Activated CD8-positive, alpha-beta T cell treated with anti-CD3 and anti-CD28 coated beads for 36 hours (primary cell): ENCODE results near the gene DUSP9. TPM values are rescaled to one million over a fixed set of nuclear protein-coding genes. Genes with fewer than 3 reads are reported as not detected.

ENCODE experiments used
- ATAC-seq: fragments of 200-7000 bp; cut with Tn5 transposase; one replicate; pipeline ENCODE4 v1.10.0; 2021; ENCODE audit warnings: mild to moderate bottlenecking, moderate library complexity
- CTCF ChIA-PET: fragments of 350-600 bp; sonication (Branson Sonifier 250); formaldehyde crosslinking; loops from one replicate; lab custom pipeline; 2021; ENCODE audit warnings: antibody characterized with exemption; lab: Charles Lee
- POLR2A ChIA-PET: fragments of 350-600 bp; sonication (Branson Sonifier 250); formaldehyde crosslinking; loops from one replicate; lab custom pipeline; 2021; ENCODE audit warnings: antibody characterized with exemption; lab: Charles Lee
- DNase-seq: peaks from one replicate; pipeline ENCODE4 v3.0.0-alpha.2; 2020
- H3K27ac Mint-ChIP-seq: one replicate; pipeline ENCODE4 v1.8.0; 2021; ENCODE audit warnings: mild to moderate bottlenecking, mixed read lengths
- H3K27me3 Mint-ChIP-seq: one replicate; pipeline ENCODE4 v1.8.0; 2021; ENCODE audit warnings: mixed read lengths
- H3K36me3 Mint-ChIP-seq: one replicate; pipeline ENCODE4 v1.8.0; 2021; ENCODE audit warnings: low read depth, mixed read lengths
- H3K4me1 Mint-ChIP-seq: one replicate; pipeline ENCODE4 v1.8.0; 2021; ENCODE audit warnings: low read depth, mixed read lengths
- H3K4me3 Mint-ChIP-seq: one replicate; pipeline ENCODE4 v1.8.0; 2021; ENCODE audit warnings: mild to moderate bottlenecking, moderate library complexity, mixed read lengths
- H3K9me3 Mint-ChIP-seq: one replicate; pipeline ENCODE4 v1.8.0; 2021; ENCODE audit warnings: mixed read lengths
- CTCF ChIP-seq: fragments of 200-600 bp; IDR thresholded peaks from one replicate; pipeline ENCODE4 v1.8.0; 2022; ENCODE audit warnings: antibody characterized with exemption, mild to moderate bottlenecking
- intact Hi-C: fragments of 100-400 bp; cut with micrococcal nuclease; formaldehyde crosslinking; loops from one replicate; pipeline ENCODE4 v1.10.0; 2022
- total RNA-seq, 2 experiments: library from RNA; stranded (reverse); gene quantifications; one replicate each; pipeline ENCODE4 v1.2.3, GENCODE V29; 2021

The DUSP9 gene
- total RNA-seq, 2 experiments from 2014 or later: 0.14 TPM; not detected in 1

GRCh38 chrX:153633048-153633447 lies 14.0 kb upstream of the DUSP9 start:
- H3K9me3 Mint-ChIP-seq: peaks cover 4% of the 10 kb centered on the region
- DNase-seq (no peak), ATAC-seq (no peak)
- no peak for TF ChIP-seq CTCF
- H3K27me3 Mint-ChIP-seq: no peaks in the 10 kb centered on the region
- no peaks in the 10 kb centered on the region for H3K4me1 Mint-ChIP-seq
- ChIA-PET CTCF (no interaction called here), POLR2A (no interaction called here)
- no peaks in the 10 kb centered on the region for H3K36me3 Mint-ChIP-seq
- no peak overlapping the region for H3K4me3 Mint-ChIP-seq
- no peak overlapping the region for H3K27ac Mint-ChIP-seq
- intact Hi-C loops: no loop called here

GRCh38 chrX:153633607-153634180 lies 13.3 kb upstream of the DUSP9 start:
- Mint-ChIP-seq H3K4me3 (no peak overlapping the region), H3K36me3 (no peaks in the 10 kb centered on the region), H3K27ac (no peak overlapping the region), H3K27me3 (no peaks in the 10 kb centered on the region), H3K9me3 (peaks cover 4% of the 10 kb centered on the region), H3K4me1 (no peaks in the 10 kb centered on the region)
- TF ChIP-seq CTCF: no peak
- DNase-seq (no peak), ATAC-seq (no peak)
- intact Hi-C loops: no loop called here
- ChIA-PET CTCF (no interaction called here), POLR2A (no interaction called here)

- no peaks in the 10 kb centered on the region for H3K36me3 Mint-ChIP-seq
- CTCF ChIA-PET: no interaction called here
- ATAC-seq (no peak), DNase-seq (no peak)
- H3K27me3 Mint-ChIP-seq: peaks cover 3% of the 10 kb centered on the region
- no peak for TF ChIP-seq CTCF
- intact Hi-C loops: no loop called here
- H3K4me1 Mint-ChIP-seq: no peaks in the 10 kb centered on the region
- H3K4me3 Mint-ChIP-seq: no peak overlapping the region
- H3K9me3 Mint-ChIP-seq: peaks cover 4% of the 10 kb centered on the region
- POLR2A ChIA-PET: no interaction called here
- no peak overlapping the region for H3K27ac Mint-ChIP-seq
Measured at GRCh38 chrX:153634236-153634635, 12.8 kb upstream of the DUSP9 start.

- POLR2A ChIA-PET: no interaction called here
- DNase-seq: no peak
- Mint-ChIP-seq H3K27me3 (peaks cover 3% of the 10 kb centered on the region), H3K4me1 (no peaks in the 10 kb centered on the region), H3K9me3 (peaks cover 4% of the 10 kb centered on the region), H3K36me3 (no peaks in the 10 kb centered on the region), H3K27ac (no peak overlapping the region), H3K4me3 (no peak overlapping the region)
- CTCF ChIA-PET: no interaction called here
- ATAC-seq: no peak
- TF ChIP-seq CTCF: no peak
- intact Hi-C loops: no loop called here
Measured at GRCh38 chrX:153634832-153635231, 12.2 kb upstream of the DUSP9 start.

GRCh38 chrX:153635388-153635787 lies 11.6 kb upstream of the DUSP9 start:
- ChIA-PET POLR2A (no interaction called here), CTCF (interaction anchor here (1.0 to 1.5 kb wide), 2 partner anchors 26 to 86 kb away, joined by 3 to 4 read pairs; no protein-coding TSS in a partner anchor)
- Mint-ChIP-seq H3K27me3 (peaks cover 3% of the 10 kb centered on the region), H3K27ac (no peak overlapping the region), H3K4me3 (no peak overlapping the region), H3K4me1 (no peaks in the 10 kb centered on the region), H3K9me3 (peaks cover 4% of the 10 kb centered on the region), H3K36me3 (no peaks in the 10 kb centered on the region)
- TF ChIP-seq CTCF: no peak
- ATAC-seq: no peak
- DNase-seq: no peak
- intact Hi-C loops: no loop called here
